HepG2 (cell line): ENCODE data around the gene CCDC157. TPM values are rescaled to one million over a fixed set of nuclear protein-coding genes. Genes with fewer than 3 reads are reported as not detected.

Experiments
- ARNT ChIP-seq: fragments of 450-650 bp; IDR thresholded peaks from 2 replicates; pipeline ENCODE4 v1.6.1; 2017
- ATF7 ChIP-seq, 2 experiments: fragments of 450-650 bp in 1 of 2; sonication (generic) in 1 of 2; formaldehyde crosslinking in 1 of 2; IDR thresholded peaks; 2 replicates each; pipeline versions ENCODE4 v1.4.0 to v1.6.1; 2016 to 2020; ENCODE audit warnings: antibody characterized with exemption in 1 of 2, mild to moderate bottlenecking in 1 of 2, missing genetic modification reagents in 1 of 2
- ATF7-NPFF ChIP-seq: sonication (generic); formaldehyde crosslinking; IDR thresholded peaks from 2 replicates; pipeline ENCODE4 v1.8.1; 2023; ENCODE audit warnings: mild to moderate bottlenecking, low read depth, missing genetic modification reagents, moderate library complexity
- HDAC6 ChIP-seq: fragments of 200-600 bp; sonication (generic); IDR thresholded peaks from 2 replicates; pipeline ENCODE4 v1.7.0; 2017; ENCODE audit warnings: mild to moderate bottlenecking, antibody characterized with exemption, low read length, low read depth
- HOXA7 ChIP-seq: sonication (generic); formaldehyde crosslinking; IDR thresholded peaks from 2 replicates; pipeline ENCODE4 v1.8.1; 2022; ENCODE audit warnings: mild to moderate bottlenecking, missing genetic modification reagents, moderate library complexity
- HOXD1 ChIP-seq: sonication (generic); formaldehyde crosslinking; IDR thresholded peaks from 2 replicates; pipeline ENCODE4 v1.5.0; 2020; ENCODE audit warnings: missing genetic modification reagents
- KDM4B ChIP-seq: sonication (generic); formaldehyde crosslinking; IDR thresholded peaks from 2 replicates; pipeline ENCODE4 v1.4.0; 2020; ENCODE audit warnings: missing genetic modification reagents
- RFX3 ChIP-seq: IDR thresholded peaks from 2 replicates; pipeline ENCODE4 v1.6.1; 2016; ENCODE audit warnings: missing biosample characterization, missing genetic modification reagents
- RNF2 ChIP-seq: fragments of 450-650 bp; conservative IDR thresholded peaks from 2 replicates; pipeline ENCODE4 v1.6.1; 2016; ENCODE audit warnings: low read depth
- SKIL ChIP-seq: sonication (generic); formaldehyde crosslinking; IDR thresholded peaks from 2 replicates; pipeline ENCODE4 v1.8.0; 2022; ENCODE audit warnings: missing genetic modification reagents, mild to moderate bottlenecking, moderate library complexity, borderline replicate concordance
- SRY ChIP-seq: sonication (generic); formaldehyde crosslinking; IDR thresholded peaks from 2 replicates; pipeline ENCODE4 v1.8.0; 2022; ENCODE audit warnings: mild to moderate bottlenecking, missing genetic modification reagents
- ZNF543 ChIP-seq: sonication (generic); formaldehyde crosslinking; IDR thresholded peaks from 2 replicates; pipeline ENCODE4 v1.4.0; 2020; ENCODE audit warnings: mild to moderate bottlenecking, missing genetic modification reagents
- ZNF644 ChIP-seq: IDR thresholded peaks from 2 replicates; pipeline ENCODE4 v1.6.1; 2016; ENCODE audit warnings: low read depth
- ZNF761 ChIP-seq: sonication (generic); formaldehyde crosslinking; conservative IDR thresholded peaks from 2 replicates; pipeline ENCODE4 v1.4.0; 2020; ENCODE audit warnings: mild to moderate bottlenecking, missing genetic modification reagents
- ZXDC ChIP-seq: sonication (generic); formaldehyde crosslinking; IDR thresholded peaks from 2 replicates; pipeline ENCODE4 v1.5.0; 2020; ENCODE audit warnings: mild to moderate bottlenecking, missing genetic modification reagents
- polyA plus RNA-seq, 8 experiments: library from polyadenylated mRNA; depleted of rRNA in 3 of 8; stranded (reverse) in 7 of 8; unstranded in 1 of 8; fragments of >200 nt; fragmentation: Illumina TruSeq in 4 of 8; extraction: Trizol in 4 of 8; gene quantifications; 2 replicates each; pipeline versions ENCODE4 v1.2.1 to v1.2.3, GENCODE V29; 2011 to 2016; ENCODE audit warnings: low read depth in 4 of 8, missing spikeins in 1 of 8, mixed read lengths in 1 of 8; ENCODE audit not compliant: insufficient read depth in 1 of 8
- total RNA-seq, 5 experiments: library from RNA; depleted of rRNA; stranded (reverse); fragments of >200 nt; fragmentation: Illumina TruSeq; extraction: Trizol; gene quantifications; 2 replicates each; pipeline ENCODE4 v1.2.3, GENCODE V29; 2016; ENCODE audit warnings: low read depth in 1 of 5
- TF ChIP-seq, protein P1 (sequence below): sonication (generic); formaldehyde crosslinking; IDR thresholded peaks from 2 replicates; pipeline ENCODE4 v1.4.0; 2020; ENCODE audit warnings: mild to moderate bottlenecking, missing genetic modification reagents
- TF ChIP-seq, protein P2 (sequence below): sonication (generic); formaldehyde crosslinking; IDR thresholded peaks from 2 replicates; pipeline ENCODE4 v1.4.0; 2020; ENCODE audit warnings: missing genetic modification reagents, mild to moderate bottlenecking, borderline replicate concordance
- TF ChIP-seq, protein P3 (sequence below): IDR thresholded peaks from 2 replicates; pipeline ENCODE4 v1.6.1; 2016

The CCDC157 gene
- total and polyA plus RNA-seq, 2 of the 13 experiments (the other 11 are each of a cell fraction or from before 2014, with no cell fraction given), result 1.4 to 1.6 TPM

DNA sequence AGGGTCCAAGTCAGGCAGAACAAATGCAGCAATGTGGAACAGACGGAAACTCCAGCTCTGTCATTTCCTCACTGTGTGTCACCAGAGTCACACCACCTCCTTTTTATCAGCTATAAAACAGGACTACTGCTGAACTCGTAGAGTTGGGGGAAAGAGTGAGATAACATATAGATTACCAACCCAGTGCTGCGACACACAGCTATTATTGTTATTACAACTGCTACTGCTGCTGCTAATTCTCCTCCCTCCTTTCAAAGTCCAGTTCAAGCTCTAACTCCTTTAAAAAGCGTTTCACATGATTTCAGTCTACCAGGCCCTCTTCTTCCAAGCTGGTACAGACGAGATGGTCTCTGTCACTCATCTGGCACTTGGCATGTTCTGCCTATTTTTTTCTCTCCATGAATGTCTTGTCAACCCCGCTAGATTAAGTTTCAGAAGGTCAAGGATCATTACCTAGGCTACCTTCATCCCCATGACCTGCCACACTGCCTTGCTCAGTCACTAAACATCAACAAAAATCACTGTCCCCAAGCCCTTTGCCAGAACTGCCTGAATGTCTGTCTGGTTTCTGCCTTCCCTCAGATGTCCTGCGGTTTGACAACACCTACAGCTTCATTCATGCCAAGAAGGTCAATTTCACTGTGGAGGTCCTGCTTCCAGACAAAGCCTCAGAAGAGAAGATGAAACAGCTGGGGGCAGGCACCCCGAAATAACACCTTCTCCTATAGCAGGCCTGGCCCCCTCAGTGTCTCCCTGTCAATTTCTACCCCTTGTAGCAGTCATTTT is 65.1 kb downstream of the CCDC157 start (continued):
- TF ChIP-seq, protein P1, sequence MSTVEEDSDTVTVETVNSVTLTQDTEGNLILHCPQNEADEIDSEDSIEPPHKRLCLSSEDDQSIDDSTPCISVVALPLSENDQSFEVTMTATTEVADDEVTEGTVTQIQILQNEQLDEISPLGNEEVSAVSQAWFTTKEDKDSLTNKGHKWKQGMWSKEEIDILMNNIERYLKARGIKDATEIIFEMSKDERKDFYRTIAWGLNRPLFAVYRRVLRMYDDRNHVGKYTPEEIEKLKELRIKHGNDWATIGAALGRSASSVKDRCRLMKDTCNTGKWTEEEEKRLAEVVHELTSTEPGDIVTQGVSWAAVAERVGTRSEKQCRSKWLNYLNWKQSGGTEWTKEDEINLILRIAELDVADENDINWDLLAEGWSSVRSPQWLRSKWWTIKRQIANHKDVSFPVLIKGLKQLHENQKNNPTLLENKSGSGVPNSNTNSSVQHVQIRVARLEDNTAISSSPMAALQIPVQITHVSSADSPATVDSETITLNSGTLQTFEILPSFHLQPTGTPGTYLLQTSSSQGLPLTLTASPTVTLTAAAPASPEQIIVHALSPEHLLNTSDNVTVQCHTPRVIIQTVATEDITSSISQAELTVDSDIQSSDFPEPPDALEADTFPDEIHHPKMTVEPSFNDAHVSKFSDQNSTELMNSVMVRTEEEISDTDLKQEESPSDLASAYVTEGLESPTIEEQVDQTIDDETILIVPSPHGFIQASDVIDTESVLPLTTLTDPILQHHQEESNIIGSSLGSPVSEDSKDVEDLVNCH (CRISPR knock-in tag), result no peak
- TF ChIP-seq ARNT, result no peak
- TF ChIP-seq RFX3 (CRISPR knock-in tag), result no peak
- no peak for TF ChIP-seq ZNF761
- no peak for TF ChIP-seq ZNF543 (CRISPR knock-in tag)
- 0 out of 2 replicates have a peak, but pooled peaks have one; percentile 31 for TF ChIP-seq HOXD1
- TF ChIP-seq HDAC6, result no peak
- no peak for TF ChIP-seq ZXDC (CRISPR knock-in tag)
- TF ChIP-seq ATF7-NPFF (CRISPR knock-in tag), result no peak
- no peak for TF ChIP-seq SKIL (CRISPR knock-in tag)
- TF ChIP-seq, protein P2, sequence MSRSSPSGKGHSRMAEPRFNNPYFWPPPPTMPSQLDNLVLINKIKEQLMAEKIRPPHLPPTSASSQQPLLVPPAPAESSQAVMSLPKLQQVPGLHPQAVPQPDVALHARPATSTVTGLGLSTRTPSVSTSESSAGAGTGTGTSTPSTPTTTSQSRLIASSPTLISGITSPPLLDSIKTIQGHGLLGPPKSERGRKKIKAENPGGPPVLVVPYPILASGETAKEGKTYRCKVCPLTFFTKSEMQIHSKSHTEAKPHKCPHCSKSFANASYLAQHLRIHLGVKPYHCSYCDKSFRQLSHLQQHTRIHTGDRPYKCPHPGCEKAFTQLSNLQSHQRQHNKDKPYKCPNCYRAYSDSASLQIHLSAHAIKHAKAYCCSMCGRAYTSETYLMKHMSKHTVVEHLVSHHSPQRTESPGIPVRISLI (CRISPR knock-in tag), result no peak; the same call in 1 of the 2 replicates
- no peak for TF ChIP-seq RNF2
- TF ChIP-seq HOXA7 (CRISPR knock-in tag), result no peak
- TF ChIP-seq, protein P3, sequence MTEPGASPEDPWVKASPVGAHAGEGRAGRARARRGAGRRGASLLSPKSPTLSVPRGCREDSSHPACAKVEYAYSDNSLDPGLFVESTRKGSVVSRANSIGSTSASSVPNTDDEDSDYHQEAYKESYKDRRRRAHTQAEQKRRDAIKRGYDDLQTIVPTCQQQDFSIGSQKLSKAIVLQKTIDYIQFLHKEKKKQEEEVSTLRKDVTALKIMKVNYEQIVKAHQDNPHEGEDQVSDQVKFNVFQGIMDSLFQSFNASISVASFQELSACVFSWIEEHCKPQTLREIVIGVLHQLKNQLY (CRISPR knock-in tag), result 0 out of 2 replicates have a peak, but pooled peaks have one; percentile 20
- TF ChIP-seq SRY (CRISPR knock-in tag), result no peak
- no peak for TF ChIP-seq ZNF644 (CRISPR knock-in tag)
- no peak for TF ChIP-seq KDM4B
- TF ChIP-seq ATF7 (IDR thresholded peaks at IDR 0.05), result no peak
- TF ChIP-seq ATF7 (CRISPR knock-in tag; IDR thresholded peaks at IDR 0.05), result no peak
